ENCODE data around the gene RPS3.

Gene RPS3

GRCh38 chr11:75435571-75435925, 36.2 kb downstream of the RPS3 start:
- DNase-seq, result no peak

GRCh38 chr11:75436806-75437205, 37.5 kb downstream of the RPS3 start:
- no peak for DNase-seq

- no peak for DNase-seq
Observed at GRCh38 chr11:75437966-75438659, 38.8 kb downstream of the RPS3 start.

- no peak for DNase-seq
Observed at GRCh38 chr11:75439026-75439425, 39.7 kb downstream of the RPS3 start.

- DNase-seq, result no peak
Observed at GRCh38 chr11:75439495-75440120, 40.3 kb downstream of the RPS3 start.

GRCh38 chr11:75440960-75441803, 41.9 kb downstream of the RPS3 start:
- DNase-seq, result no peak

GRCh38 chr11:75441804-75442132, 42.5 kb downstream of the RPS3 start:
- no peak for DNase-seq

GRCh38 chr11:75442161-75442885, 43.0 kb downstream of the RPS3 start:
- no peak for DNase-seq

- no peak for DNase-seq
Observed at GRCh38 chr11:75443043-75443442, 43.7 kb downstream of the RPS3 start.

GRCh38 chr11:75445315-75445953, 46.1 kb downstream of the RPS3 start:
- peak; percentile 83 for DNase-seq

GRCh38 chr11:75447415-75447814, 48.1 kb downstream of the RPS3 start:
- no peak for DNase-seq

- DNase-seq, result no peak
Observed at GRCh38 chr11:75449271-75449670, 50.0 kb downstream of the RPS3 start.

GRCh38 chr11:75449776-75450175, 50.5 kb downstream of the RPS3 start:
- DNase-seq, result no peak

GRCh38 chr11:75450236-75450635, 50.9 kb downstream of the RPS3 start:
- no peak for DNase-seq

- peak; percentile 45 for DNase-seq
Observed at GRCh38 chr11:75450826-75451821, 51.8 kb downstream of the RPS3 start.

- DNase-seq, result no peak
Observed at GRCh38 chr11:75453916-75454655, 54.8 kb downstream of the RPS3 start.

GRCh38 chr11:75454987-75455386, 55.7 kb downstream of the RPS3 start:
- DNase-seq, result no peak
